GM21619 (cell line): ENCODE data around the gene PLEKHO2.

Experiments
- ATAC-seq: cut with Tn5 transposase; IDR thresholded peaks from one replicate; pipeline ENCODE4 v1.9.1; 2021; ENCODE audit not compliant: unreplicated experiment

Gene PLEKHO2

DNA sequence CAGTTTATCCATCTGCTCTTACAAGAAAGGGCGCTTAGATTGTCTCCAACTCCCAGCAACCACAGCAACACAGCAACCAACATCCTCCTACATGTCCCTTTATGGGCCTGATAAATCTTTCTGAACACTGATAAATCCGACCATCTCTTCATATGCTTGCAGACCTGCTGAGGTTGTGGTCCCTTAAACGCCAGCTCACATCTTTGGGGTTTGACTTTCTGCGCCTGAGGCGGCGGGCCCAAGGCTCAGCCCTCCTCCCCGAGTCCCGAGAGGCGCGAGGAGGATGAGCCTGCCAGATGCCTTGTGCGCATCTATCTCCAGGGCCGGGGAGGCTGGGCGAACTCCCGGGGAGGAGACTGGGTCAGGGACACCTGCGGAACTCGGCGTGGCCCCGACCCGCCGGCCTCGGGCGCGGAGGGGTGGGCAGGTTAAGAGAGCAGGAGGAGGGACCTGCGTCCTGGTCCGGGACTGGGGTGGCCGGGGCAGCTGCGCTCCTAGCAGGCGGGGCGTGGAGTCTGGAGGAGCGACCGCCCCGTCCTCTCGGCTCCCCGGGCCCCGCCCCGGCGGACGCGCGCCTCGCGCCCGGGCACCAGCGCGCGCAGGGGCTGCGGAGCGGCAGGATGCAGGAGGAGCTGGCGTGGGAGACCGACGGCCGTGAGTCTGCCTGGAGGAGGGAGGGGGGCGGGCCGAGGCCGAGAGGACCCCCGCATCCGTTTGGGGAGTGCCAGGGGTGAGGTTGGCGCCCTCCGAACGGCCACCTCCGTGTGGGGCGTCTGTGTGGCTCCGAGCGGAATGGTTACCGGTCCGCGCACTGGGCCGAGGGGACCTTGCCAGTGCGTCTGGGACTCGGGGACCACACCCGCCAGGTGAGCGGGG, 69.8 kb downstream of the PLEKHO2 start, which contains the start of gene ANKDD1A:
ANKDD1A (plus strand) TSS at position 592 of the 876 bp plus-strand sequence; CDS start at position 621, 29 bp downstream.
- ATAC-seq, result peak; percentile 74

DNA sequence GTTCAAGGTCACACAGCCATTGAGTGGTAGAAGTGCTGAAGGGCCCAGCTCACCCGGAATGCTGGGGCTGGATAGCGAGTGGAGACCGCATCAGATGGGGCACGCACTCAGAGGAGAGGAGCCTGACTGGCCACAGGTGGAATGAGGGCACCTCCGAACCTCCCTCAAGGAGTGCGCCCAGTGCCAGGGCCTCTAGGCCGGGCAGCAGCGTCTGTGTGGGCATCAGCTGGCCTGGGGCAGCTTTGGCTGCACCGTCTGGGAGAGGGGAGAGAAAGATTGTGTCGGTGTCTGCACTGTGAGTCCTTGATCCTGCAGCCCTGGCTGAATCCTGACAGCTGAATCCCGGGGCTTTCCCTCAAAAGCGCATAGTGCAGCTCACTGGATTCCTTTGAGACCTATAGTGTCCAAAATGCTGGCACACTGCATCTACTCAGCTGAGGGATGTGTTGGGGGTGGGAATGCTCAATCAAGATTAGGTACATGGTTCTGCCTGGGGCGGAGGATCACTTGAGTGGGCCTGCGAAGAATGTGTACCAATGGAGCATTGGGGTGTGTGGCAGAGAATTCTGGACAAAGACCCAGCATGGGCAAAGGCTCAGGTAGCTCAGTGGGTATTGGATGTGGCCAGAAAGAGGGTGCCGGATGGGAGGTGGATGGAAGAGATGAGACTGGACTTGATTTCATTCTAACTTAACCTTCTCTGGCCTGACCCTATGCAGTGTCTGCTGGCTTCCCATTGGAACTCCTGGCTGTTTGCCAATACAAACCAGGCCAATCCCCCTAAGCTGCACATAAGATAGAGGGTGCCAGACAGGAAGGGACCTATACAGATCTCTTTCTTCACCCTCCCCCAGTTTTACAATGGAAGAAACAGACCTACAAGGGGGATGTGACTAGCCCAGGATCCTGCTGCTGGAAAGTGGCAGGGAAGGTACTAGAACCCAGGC, 70.9 kb downstream of the PLEKHO2 start:
- no peak for ATAC-seq

DNA sequence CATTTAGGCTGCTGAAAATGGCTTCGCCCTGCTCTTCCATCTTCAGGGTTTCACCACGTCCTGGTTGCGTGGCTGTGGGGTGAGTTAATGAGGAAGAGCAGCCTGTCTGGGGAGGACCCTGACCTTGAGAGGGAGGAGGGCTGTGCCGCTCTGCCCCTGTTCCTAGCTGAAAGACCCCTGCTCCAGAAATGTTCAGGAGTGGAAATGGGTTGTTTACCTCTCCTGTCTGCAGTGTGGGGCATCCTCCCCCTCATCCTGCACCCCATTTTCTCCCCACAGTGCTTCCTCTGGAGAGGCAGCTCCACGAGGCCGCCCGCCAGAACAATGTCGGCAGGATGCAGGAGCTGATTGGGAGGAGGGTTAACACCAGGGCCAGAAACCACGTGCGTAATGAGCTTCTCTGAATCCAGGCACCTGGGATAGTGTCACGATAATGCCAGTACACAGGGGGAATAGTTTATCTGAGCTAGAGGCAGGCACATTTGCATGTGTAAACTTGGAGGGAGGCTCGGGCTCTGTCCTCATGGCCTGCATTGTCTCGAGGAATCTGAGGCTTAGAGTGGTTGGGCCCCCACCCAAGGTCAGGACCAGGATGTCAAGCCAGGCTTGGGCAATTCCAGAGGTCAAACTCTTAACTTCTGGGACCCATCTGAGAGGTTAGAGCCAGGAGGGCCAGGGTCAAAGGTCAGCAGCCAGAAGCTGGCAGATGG, 74.0 kb downstream of the PLEKHO2 start:
- ATAC-seq, result no peak

DNA sequence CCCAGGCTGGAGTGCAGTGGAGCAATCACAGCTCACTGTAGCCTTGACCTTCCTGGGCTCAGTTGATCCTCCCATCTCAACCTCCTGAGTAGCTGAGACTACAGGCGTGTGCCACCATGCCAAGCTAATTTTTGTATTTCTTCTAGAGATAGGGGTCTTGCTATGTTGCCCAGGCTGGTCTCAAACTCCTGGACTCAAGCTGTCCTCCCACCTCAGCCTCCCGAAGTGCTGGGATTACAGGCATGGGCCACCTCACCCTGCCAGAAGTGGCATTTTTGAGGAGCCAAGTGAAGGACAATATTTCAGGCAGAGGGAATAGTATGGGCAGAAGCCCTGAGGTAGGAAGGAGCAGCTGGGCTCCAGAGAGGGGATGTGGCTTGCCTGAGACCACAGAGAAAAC, 74.7 kb downstream of the PLEKHO2 start:
- no peak for ATAC-seq

DNA sequence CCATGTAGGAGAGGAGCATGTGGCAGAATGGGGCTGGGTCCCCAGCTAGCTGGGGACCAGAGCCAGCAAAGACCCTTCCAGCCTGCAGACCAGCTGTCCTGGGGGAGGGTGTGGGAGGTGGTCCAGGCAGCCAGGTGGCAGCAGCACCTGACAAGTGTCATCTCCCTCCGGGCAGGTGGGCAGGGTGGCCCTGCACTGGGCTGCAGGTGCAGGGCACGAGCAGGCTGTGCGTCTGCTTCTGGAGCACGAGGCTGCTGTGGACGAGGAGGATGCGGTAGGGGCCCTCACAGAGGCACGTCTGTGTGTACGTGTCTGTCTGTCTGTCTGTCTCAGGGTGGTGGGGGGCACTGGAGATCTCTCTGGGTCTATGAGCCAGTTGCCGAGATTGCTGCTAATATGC, 75.5 kb downstream of the PLEKHO2 start:
- ATAC-seq, result no peak
